ENCODE measurements around the gene PSD4.

PSD4 gene

GRCh38 chr2:113173542-113174375 lies at the start of gene PSD4:
PSD4 (plus strand) TSS chr2:113173971; CDS start chr2:113182457, 8,486 bp downstream.
- Mint-ChIP-seq H3K4me1 (ENCODE audit: low read depth) (peaks cover 81% of the 10 kb centered on the region), H3K36me3 (ENCODE audit: low read depth) (peaks cover 41% of the 10 kb centered on the region), H3K4me3 (peak within 1 kb of the TSS; percentile 91), H3K9me3 (peaks cover 5% of the 10 kb centered on the region), H3K27ac (peak within 1 kb of the TSS; percentile 93), H3K27me3 (no peaks in the 10 kb centered on the region)

- H3K4me3 Mint-ChIP-seq = peak overlapping the region; percentile 63
- H3K27me3 Mint-ChIP-seq = peaks cover 17% of the 10 kb centered on the region
- peak overlapping the region; percentile 77 for H3K27ac Mint-ChIP-seq
- no peaks in the 10 kb centered on the region for H3K36me3 Mint-ChIP-seq (ENCODE audit: low read depth)
- H3K4me1 Mint-ChIP-seq (ENCODE audit: low read depth) = peaks cover 55% of the 10 kb centered on the region
- H3K9me3 Mint-ChIP-seq = no peaks in the 10 kb centered on the region
These were observed 49.4 kb upstream of the PSD4 start for GRCh38 chr2:113124181-113124961.

GRCh38 chr2:113124984-113125855 lies 48.6 kb upstream of the PSD4 start:
- Mint-ChIP-seq H3K4me1 (ENCODE audit: low read depth) (peaks cover 55% of the 10 kb centered on the region), H3K36me3 (ENCODE audit: low read depth) (no peaks in the 10 kb centered on the region), H3K27ac (peak overlapping the region; percentile 53), H3K27me3 (peaks cover 17% of the 10 kb centered on the region), H3K9me3 (no peaks in the 10 kb centered on the region), H3K4me3 (no peak overlapping the region)

DNA sequence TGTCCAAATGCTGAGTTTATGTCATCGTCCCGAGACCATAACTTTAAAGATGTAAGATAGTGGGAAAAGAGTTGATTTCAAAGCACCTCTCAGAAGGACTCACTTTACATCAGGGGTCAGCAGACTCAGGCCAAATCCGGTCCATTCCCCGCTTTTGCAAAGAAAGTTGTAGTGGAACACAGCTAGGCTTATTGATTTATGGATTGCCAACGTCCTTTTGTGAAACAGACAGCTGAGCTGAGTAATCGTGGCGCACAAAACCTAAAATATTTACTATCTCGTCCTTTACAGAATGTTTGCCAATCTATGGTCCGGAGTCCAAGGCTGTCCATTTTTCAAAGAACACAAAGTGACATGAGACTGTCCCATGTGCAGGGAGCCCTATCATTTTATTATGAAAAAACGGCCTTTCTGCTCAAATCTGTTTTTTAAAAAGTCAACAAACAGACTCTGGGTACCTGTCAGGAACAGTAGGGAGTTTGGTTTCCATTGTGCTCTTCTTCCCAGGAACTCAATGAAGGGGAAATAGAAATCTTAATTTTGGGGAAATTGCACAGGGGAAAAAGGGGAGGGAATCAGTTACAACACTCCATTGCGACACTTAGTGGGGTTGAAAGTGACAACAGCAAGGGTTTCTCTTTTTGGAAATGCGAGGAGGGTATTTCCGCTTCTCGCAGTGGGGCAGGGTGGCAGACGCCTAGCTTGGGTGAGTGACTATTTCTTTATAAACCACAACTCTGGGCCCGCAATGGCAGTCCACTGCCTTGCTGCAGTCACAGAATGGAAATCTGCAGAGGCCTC lies 46.7 kb upstream of the PSD4 start, which contains the start of gene IL1RN:
Gene IL1RN (plus strand): TSS at position 754 of the 801 bp plus-strand sequence. CDS start 27 bp downstream, at position 781.
- Mint-ChIP-seq H3K4me3 (no peak within 1 kb of the TSS), H3K27me3 (peaks cover 12% of the 10 kb centered on the region), H3K36me3 (ENCODE audit: low read depth) (no peaks in the 10 kb centered on the region), H3K27ac (no peak within 1 kb of the TSS), H3K9me3 (no peaks in the 10 kb centered on the region), H3K4me1 (ENCODE audit: low read depth) (peaks cover 49% of the 10 kb centered on the region)

DNA sequence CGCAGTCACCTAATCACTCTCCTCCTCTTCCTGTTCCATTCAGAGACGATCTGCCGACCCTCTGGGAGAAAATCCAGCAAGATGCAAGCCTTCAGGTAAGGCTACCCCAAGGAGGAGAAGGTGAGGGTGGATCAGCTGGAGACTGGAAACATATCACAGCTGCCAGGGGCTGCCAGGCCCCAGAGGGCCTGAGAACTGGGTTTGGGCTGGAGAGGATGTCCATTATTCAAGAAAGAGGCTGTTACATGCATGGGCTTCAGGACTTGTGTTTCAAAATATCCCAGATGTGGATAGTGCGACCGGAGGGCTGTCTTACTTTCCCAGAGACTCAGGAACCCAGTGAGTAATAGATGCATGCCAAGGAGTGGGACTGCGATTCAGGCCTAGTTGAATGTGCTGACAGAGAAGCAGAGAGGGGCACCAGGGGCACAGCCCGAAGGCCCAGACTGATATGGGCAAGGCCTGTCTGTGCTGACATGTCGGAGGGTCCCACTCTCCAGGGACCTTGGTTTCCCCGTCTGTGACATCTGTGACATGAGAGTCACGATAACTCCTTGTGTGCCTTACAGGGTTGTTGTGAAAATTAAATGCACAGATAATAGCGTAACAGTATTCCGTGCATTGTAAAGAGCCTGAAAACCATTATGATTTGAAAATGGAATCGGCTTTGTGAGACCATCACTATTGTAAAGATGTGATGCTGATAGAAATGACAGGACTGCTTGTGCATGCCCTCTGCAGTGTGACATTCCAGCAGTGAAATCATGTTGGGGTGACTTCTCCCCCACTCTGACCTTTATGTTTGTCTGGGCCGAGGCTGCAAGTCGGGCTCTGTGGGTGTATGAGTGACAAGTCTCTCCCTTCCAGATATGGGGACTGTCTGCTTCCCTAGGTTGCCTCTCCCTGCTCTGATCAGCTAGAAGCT lies 45.9 kb upstream of the PSD4 start:
- no peaks in the 10 kb centered on the region for H3K9me3 Mint-ChIP-seq
- no peak overlapping the region for H3K27ac Mint-ChIP-seq
- no peaks in the 10 kb centered on the region for H3K36me3 Mint-ChIP-seq (ENCODE audit: low read depth)
- H3K27me3 Mint-ChIP-seq = peaks cover 12% of the 10 kb centered on the region
- H3K4me1 Mint-ChIP-seq (ENCODE audit: low read depth) = peaks cover 49% of the 10 kb centered on the region
- H3K4me3 Mint-ChIP-seq = no peak overlapping the region

- H3K9me3 Mint-ChIP-seq = no peaks in the 10 kb centered on the region
- H3K27ac Mint-ChIP-seq = no peak overlapping the region
- H3K4me3 Mint-ChIP-seq = no peak overlapping the region
- peaks cover 4% of the 10 kb centered on the region for H3K27me3 Mint-ChIP-seq
- H3K36me3 Mint-ChIP-seq (ENCODE audit: low read depth) = no peaks in the 10 kb centered on the region
- H3K4me1 Mint-ChIP-seq (ENCODE audit: low read depth) = peaks cover 33% of the 10 kb centered on the region
These were observed 44.2 kb upstream of the PSD4 start for GRCh38 chr2:113129519-113130078.

DNA sequence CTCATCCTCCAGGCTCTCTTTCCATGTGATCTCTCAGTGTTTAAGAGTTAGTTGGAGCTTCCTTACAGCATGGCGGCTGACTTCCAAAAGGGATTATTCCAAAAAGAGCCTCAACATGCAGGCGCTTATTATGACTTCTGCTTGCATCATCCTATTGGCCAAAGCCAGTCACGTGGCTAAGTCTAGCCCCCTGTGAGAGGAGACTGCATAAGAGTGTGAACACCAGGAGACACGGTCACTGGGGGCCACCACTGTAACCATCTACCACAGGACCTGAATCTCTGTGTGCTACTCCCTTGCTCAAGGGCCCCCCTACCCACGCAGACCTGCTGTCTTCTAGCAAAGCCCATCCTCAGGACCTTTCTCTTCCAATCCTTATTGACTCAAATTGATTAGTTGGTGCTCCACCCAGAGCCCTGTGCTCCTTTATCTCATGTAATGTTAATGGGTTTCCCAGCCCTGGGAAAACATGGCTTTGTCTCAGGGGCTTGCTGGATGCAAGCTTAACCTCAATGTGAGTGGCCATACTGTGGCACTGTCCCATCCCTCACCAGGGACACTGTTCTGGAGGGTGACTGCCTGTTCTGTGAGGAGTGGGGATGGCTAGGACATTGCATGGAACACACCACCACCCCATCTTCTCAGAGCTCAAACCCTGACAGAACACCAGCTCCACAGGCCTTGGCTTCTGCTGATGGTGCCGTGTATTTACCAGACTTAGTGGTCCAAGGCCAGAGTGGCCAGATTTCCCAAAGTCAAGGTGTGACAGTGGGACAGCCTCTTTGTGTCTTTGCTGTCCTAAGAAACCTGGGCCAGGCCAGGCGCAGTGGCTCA lies 42.2 kb upstream of the PSD4 start:
- Mint-ChIP-seq H3K27ac (no peak overlapping the region), H3K27me3 (no peaks in the 10 kb centered on the region), H3K9me3 (no peaks in the 10 kb centered on the region), H3K4me3 (no peak overlapping the region), H3K36me3 (ENCODE audit: low read depth) (no peaks in the 10 kb centered on the region), H3K4me1 (ENCODE audit: low read depth) (peaks cover 20% of the 10 kb centered on the region)

- Mint-ChIP-seq H3K9me3 (no peaks in the 10 kb centered on the region), H3K27ac (no peak overlapping the region), H3K36me3 (ENCODE audit: low read depth) (no peaks in the 10 kb centered on the region), H3K27me3 (no peaks in the 10 kb centered on the region), H3K4me1 (ENCODE audit: low read depth) (peaks cover 18% of the 10 kb centered on the region), H3K4me3 (no peak overlapping the region)
These were observed 41.3 kb upstream of the PSD4 start for GRCh38 chr2:113132414-113133021.

DNA sequence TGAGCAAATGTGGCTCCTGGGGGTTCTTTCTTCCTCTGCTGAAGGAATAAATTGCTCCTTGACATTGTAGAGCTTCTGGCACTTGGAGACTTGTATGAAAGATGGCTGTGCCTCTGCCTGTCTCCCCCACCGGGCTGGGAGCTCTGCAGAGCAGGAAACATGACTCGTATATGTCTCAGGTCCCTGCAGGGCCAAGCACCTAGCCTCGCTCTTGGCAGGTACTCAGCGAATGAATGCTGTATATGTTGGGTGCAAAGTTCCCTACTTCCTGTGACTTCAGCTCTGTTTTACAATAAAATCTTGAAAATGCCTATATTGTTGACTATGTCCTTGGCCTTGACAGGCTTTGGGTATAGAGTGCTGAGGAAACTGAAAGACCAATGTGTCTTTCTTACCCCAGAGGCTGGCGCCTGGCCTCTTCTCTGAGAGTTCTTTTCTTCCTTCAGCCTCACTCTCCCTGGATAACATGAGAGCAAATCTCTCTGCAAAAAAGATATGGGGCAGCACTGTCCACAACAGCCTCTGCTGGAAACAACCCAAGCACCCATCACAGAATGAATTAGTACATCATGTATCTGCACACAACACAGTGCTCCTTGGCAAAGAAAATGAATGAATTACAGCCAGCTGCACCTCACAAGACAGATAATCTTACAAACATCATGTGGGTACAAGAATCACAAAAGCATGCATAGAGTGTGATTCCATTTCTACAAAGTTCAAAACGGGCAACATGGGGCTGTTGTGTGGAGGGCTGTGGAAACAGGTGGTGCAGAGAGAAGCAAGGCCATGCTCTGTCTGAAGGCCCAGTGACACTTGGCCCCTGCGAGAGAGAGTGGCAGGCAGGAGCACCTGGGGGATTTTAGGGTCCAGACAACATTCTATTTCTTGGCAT lies 39.8 kb upstream of the PSD4 start:
- Mint-ChIP-seq H3K27me3 (no peaks in the 10 kb centered on the region), H3K36me3 (ENCODE audit: low read depth) (no peaks in the 10 kb centered on the region), H3K27ac (no peak overlapping the region), H3K4me1 (ENCODE audit: low read depth) (peaks cover 22% of the 10 kb centered on the region), H3K4me3 (no peak overlapping the region), H3K9me3 (no peaks in the 10 kb centered on the region)

GRCh38 chr2:113134717-113135116 lies 39.1 kb upstream of the PSD4 start:
- Mint-ChIP-seq H3K27me3 (no peaks in the 10 kb centered on the region), H3K9me3 (no peaks in the 10 kb centered on the region), H3K36me3 (ENCODE audit: low read depth) (no peaks in the 10 kb centered on the region), H3K27ac (no peak overlapping the region), H3K4me1 (ENCODE audit: low read depth) (peaks cover 27% of the 10 kb centered on the region), H3K4me3 (no peak overlapping the region)

- Mint-ChIP-seq H3K27ac (no peak overlapping the region), H3K27me3 (no peaks in the 10 kb centered on the region), H3K9me3 (no peaks in the 10 kb centered on the region), H3K4me3 (no peak overlapping the region), H3K4me1 (ENCODE audit: low read depth) (peaks cover 27% of the 10 kb centered on the region), H3K36me3 (ENCODE audit: low read depth) (no peaks in the 10 kb centered on the region)
These were observed 38.5 kb upstream of the PSD4 start for GRCh38 chr2:113135317-113135716.

Measured in stimulated activated naive CD8-positive, alpha-beta T cell treated with anti-CD3 and anti-CD28 coated beads, Interleukin-15, Interleukin-2, amounts not matched to agents 100 ng/mL and 50 ng/mL, for 24 hours (primary cell).